ENCODE data around the gene HNRNPA2B1.

DNA sequence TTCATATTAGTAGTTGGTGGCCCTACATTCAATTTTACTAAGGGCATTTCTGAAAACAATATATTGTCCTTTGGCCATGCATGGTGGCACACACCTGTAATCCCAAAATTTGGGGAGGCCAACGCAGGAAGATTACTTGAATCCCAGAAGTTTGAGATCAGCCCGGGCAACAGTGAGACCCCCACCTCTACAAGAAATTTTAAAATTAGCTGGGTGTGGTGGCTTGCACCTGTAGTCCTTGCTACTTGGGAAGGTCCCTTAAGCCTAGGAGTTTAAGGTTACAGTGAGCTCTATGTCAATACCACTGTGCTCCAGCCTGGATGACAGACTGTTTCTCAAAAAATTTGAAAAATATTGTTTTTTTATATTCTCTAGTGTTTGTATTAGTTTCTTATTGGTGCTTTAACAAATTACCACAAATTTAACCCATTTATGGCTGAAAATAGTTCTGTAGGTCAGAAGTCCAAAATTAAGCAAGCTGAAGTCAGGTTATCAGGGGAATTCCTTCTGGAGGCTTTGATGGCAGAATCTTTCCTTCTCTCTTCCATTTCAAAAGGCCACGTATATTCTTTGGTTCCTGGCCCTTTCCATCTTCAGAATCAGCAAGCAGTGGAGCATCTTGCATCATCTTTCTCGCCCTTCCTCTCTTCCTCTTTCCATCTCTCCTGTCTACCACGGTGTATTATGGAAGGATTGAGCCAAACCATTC, 13.4 kb upstream of the HNRNPA2B1 start:
- TF ChIP-seq GATA2 (IDR thresholded peaks at IDR 0.05; ENCODE audit: low read depth, low read length) (no peak), GATA3 (IDR thresholded peaks at IDR 0.05; ENCODE audit: low read depth, low read length) (no peak)

Data from SH-SY5Y (cell line).